ENCODE results near the gene SLC26A2.

SLC26A2 gene

DNA sequence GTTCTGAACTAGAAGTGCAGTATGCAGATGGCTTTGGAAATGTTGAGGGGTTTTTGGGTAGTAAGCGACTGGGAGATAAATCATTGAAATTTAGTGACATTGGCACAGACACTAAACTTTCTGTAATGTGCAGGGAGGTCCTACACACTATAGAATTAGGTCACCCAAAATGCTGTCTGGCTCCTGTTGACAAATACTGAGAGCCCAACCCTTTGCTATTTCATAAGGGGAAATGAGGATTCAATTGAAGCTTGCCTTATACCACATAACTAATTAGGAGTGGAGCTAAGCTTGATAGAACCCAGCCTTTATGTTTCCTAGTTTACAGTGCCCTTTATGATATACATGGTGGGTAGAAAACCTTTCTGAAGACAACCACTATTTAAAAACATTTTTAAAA is 62.6 kb downstream of the SLC26A2 start:
- ChIA-PET POLR2A (interaction anchor here (0.7 kb wide), 1 partner anchor 15 kb away, joined by 5 read pairs; no protein-coding TSS in a partner anchor), CTCF (interaction anchor here (1.1 to 2.1 kb wide), 2 partner anchors 16 to 30 kb away, joined by 5 to 11 read pairs; no protein-coding TSS in a partner anchor)
- no peak overlapping the region for H3K4me3 ChIP-seq (ENCODE audit: low read depth, low read length)
- peaks cover 71 to 97% of the 10 kb centered on the region in 2 experiments for H3K36me3 ChIP-seq (ENCODE audit: control insufficient read depth in 2 of 2, insufficient read depth in 1 of 2, low read length in 2 of 2)
- H3K27ac ChIP-seq (ENCODE audit: extremely low read depth, low read depth, low read length), result no peak overlapping the region
- no peaks in the 10 kb centered on the region for H3K9me3 ChIP-seq (ENCODE audit: control insufficient read depth, insufficient read depth, low read depth, low read length)
- no peak for TF ChIP-seq ZBTB10 (tag by site-specific recombination; IDR thresholded peaks at IDR 0.05)
- no peak for TF ChIP-seq ZNF223 (tag by site-specific recombination; IDR thresholded peaks at IDR 0.05)
- no peak for TF ChIP-seq ZBTB48 (tag by site-specific recombination; IDR thresholded peaks at IDR 0.05)
- TF ChIP-seq KLF1 (tag by site-specific recombination; IDR thresholded peaks at IDR 0.05), result no peak
- no peak for TF ChIP-seq REPIN1 (tag by site-specific recombination; IDR thresholded peaks at IDR 0.05; ENCODE audit: low read depth)
- no peak for TF ChIP-seq ZNF169 (tag by site-specific recombination; IDR thresholded peaks at IDR 0.05)
- TF ChIP-seq HOXD13 (CRISPR knock-in tag; IDR thresholded peaks at IDR 0.05; ENCODE audit: borderline replicate concordance), result no peak
- TF ChIP-seq OVOL3 (tag by site-specific recombination; IDR thresholded peaks at IDR 0.05), result no peak
- no peak for TF ChIP-seq ZNF140 (tag by site-specific recombination; IDR thresholded peaks at IDR 0.05)
- TF ChIP-seq HOXA7 (CRISPR knock-in tag; IDR thresholded peaks at IDR 0.05; ENCODE audit: borderline replicate concordance), result no peak
- no peak for TF ChIP-seq KLF8 (tag by site-specific recombination; IDR thresholded peaks at IDR 0.05)
- TF ChIP-seq ZBTB17 (tag by site-specific recombination; IDR thresholded peaks at IDR 0.05), result no peak
- TF ChIP-seq, protein P1, sequence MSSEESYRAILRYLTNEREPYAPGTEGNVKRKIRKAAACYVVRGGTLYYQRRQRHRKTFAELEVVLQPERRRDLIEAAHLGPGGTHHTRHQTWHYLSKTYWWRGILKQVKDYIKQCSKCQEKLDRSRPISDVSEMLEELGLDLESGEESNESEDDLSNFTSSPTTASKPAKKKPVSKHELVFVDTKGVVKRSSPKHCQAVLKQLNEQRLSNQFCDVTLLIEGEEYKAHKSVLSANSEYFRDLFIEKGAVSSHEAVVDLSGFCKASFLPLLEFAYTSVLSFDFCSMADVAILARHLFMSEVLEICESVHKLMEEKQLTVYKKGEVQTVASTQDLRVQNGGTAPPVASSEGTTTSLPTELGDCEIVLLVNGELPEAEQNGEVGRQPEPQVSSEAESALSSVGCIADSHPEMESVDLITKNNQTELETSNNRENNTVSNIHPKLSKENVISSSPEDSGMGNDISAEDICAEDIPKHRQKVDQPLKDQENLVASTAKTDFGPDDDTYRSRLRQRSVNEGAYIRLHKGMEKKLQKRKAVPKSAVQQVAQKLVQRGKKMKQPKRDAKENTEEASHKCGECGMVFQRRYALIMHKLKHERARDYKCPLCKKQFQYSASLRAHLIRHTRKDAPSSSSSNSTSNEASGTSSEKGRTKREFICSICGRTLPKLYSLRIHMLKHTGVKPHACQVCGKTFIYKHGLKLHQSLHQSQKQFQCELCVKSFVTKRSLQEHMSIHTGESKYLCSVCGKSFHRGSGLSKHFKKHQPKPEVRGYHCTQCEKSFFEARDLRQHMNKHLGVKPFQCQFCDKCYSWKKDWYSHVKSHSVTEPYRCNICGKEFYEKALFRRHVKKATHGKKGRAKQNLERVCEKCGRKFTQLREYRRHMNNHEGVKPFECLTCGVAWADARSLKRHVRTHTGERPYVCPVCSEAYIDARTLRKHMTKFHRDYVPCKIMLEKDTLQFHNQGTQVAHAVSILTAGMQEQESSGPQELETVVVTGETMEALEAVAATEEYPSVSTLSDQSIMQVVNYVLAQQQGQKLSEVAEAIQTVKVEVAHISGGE (tag by site-specific recombination; conservative IDR thresholded peaks at IDR 0.05; ENCODE audit: low read depth), result no peak
- TF ChIP-seq ZNF214 (tag by site-specific recombination; IDR thresholded peaks at IDR 0.05; ENCODE audit: borderline replicate concordance), result no peak
- TF ChIP-seq ZNF112 (tag by site-specific recombination; IDR thresholded peaks at IDR 0.05), result no peak
- no peak for TF ChIP-seq ZNF239 (tag by site-specific recombination; IDR thresholded peaks at IDR 0.05)
- TF ChIP-seq, protein P2, sequence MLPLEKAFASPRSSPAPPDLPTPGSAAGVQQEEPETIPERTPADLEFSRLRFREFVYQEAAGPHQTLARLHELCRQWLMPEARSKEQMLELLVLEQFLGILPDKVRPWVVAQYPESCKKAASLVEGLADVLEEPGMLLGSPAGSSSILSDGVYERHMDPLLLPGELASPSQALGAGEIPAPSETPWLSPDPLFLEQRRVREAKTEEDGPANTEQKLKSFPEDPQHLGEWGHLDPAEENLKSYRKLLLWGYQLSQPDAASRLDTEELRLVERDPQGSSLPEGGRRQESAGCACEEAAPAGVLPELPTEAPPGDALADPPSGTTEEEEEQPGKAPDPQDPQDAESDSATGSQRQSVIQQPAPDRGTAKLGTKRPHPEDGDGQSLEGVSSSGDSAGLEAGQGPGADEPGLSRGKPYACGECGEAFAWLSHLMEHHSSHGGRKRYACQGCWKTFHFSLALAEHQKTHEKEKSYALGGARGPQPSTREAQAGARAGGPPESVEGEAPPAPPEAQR (tag by site-specific recombination; IDR thresholded peaks at IDR 0.05), result no peak
- no peaks in the 10 kb centered on the region for H3K4me1 ChIP-seq (ENCODE audit: control insufficient read depth, insufficient read depth, low read length)

- TF ChIP-seq ZNF843 (tag by site-specific recombination; IDR thresholded peaks at IDR 0.05), result no peak
- no peak for TF ChIP-seq INSM2 (tag by site-specific recombination; IDR thresholded peaks at IDR 0.05)
- no peak for TF ChIP-seq ZNF626 (tag by site-specific recombination; IDR thresholded peaks at IDR 0.05)
- no peak for TF ChIP-seq ZSCAN30 (tag by site-specific recombination; IDR thresholded peaks at IDR 0.05)
- Histone ChIP-seq H3K27ac (ENCODE audit: extremely low read depth, low read depth, low read length) (no peak overlapping the region), H3K9me3 (ENCODE audit: control insufficient read depth, insufficient read depth, low read depth, low read length) (no peaks in the 10 kb centered on the region), H3K4me1 (ENCODE audit: control insufficient read depth, insufficient read depth, low read length) (no peaks in the 10 kb centered on the region), H3K36me3 (ENCODE audit: control insufficient read depth in 2 of 2, insufficient read depth in 1 of 2, low read length in 2 of 2) (peaks cover 67 to 94% of the 10 kb centered on the region in 2 experiments), H3K4me3 (ENCODE audit: low read depth, low read length) (no peak overlapping the region)
- ChIA-PET CTCF (no interaction called here), POLR2A (no interaction called here)
Measured at GRCh38 chr5:150024346-150024984, 63.9 kb downstream of the SLC26A2 start.

All from HEK293 (cell line).